Psoas muscle (tissue), 8 donors: Measurements from ENCODE around the gene CLINT1. TPM values are rescaled to one million over a fixed set of nuclear protein-coding genes. Genes with fewer than 3 reads are reported as not detected.

ENCODE experiments used
- ATAC-seq, 4 donors: fragments of 200-7000 bp; cut with Tn5 transposase; one replicate each; pipeline ENCODE4 v1.9.1; 2020; ENCODE audit warnings: moderate library complexity in 3 of 4, mild to moderate bottlenecking in 2 of 4
- DNase-seq, 2 donors: peaks; one replicate each; pipeline ENCODE4 v3.0.0-alpha.2; 2020
- H3K27ac ChIP-seq: fragments of 200-600 bp; one replicate; pipeline ENCODE4 v1.8.0; 2022
- H3K27me3 ChIP-seq, 3 donors: fragments of 200-600 bp in 1 of 3; one replicate each; pipeline versions ENCODE4 v1.6.1 to v1.8.0; 2013 to 2022; ENCODE audit warnings: low read length in 2 of 3, mild to moderate bottlenecking in 2 of 3, moderate library complexity in 1 of 3; ENCODE audit not compliant: insufficient read depth in 3 of 3
- H3K36me3 ChIP-seq, 2 donors: fragments of 200-600 bp in 1 of 2; one replicate each; pipeline versions ENCODE4 v1.6.1 to v1.8.0; 2013 to 2022; ENCODE audit warnings: low read depth in 1 of 2, mild to moderate bottlenecking in 1 of 2, moderate library complexity in 1 of 2; ENCODE audit not compliant: insufficient read depth in 1 of 2
- H3K4me1 ChIP-seq: fragments of 200-600 bp; one replicate; pipeline ENCODE4 v1.8.0; 2022
- H3K4me3 ChIP-seq: fragments of 200-600 bp; one replicate; pipeline ENCODE4 v1.8.0; 2022; ENCODE audit warnings: mild to moderate bottlenecking
- H3K9me3 ChIP-seq: fragments of 200-600 bp; one replicate; pipeline ENCODE4 v1.8.0; 2022
- CTCF ChIP-seq: fragments of 200-600 bp; IDR thresholded peaks from one replicate; pipeline ENCODE4 v1.8.0; 2022; ENCODE audit warnings: antibody characterized with exemption
- WGBS, 3 donors: extraction: QIAGEN DNeasy Blood & Tissue Kit; methylation state at CpG; one replicate each; pipeline versions ENCODE4 v1.1.6 to v1.1.7; 2013; 5-methylcytosine and 5-hydroxymethylcytosine counted together
- intact Hi-C, 2 donors: fragments of 100-400 bp; cut with DNase I; formaldehyde crosslinking; loops; one replicate each; pipeline versions ENCODE4 v1.11.0 to v1.14.2; 2022
- polyA plus RNA-seq, 3 donors: library from polyadenylated mRNA; stranded (reverse); fragments of 200-250 nt; gene quantifications; one replicate each; pipeline ENCODE4 v1.2.3, GENCODE V29; 2013
- total RNA-seq, 4 donors: library from RNA; stranded (reverse); fragmentation: NEBNext Ultra II Directional in 2 of 4; extraction: Animal tissue kit (Norgen Biotek cat#: 25700) in 2 of 4; gene quantifications; one replicate each; pipeline versions ENCODE4 v1.2.1 to v1.2.4, GENCODE V29; 2021 to 2023
- donor health status: healthy with polysubstance abuse.
- donor health status: DM: no; HTN: no; CAD: no; lungs with moderate emphysema.
- donor health status: Bipolar disorder and iron deficiency.
- donor health status: healthy.
- donor health status: DM: yes; HTN: yes; CAD: no.
- donor health status: DM: no; HTN: no; CAD: no.
- donor health status: DM: no; HTN: no; CAD: no.
- donor health status: DM: yes; HTN: yes; CAD: no.

The CLINT1 gene
- total and polyA plus RNA-seq, 7 donors: 37.9 to 89.7 (median 67.5) TPM

- no peaks in the 10 kb centered on the region for H3K9me3 ChIP-seq
- H3K4me3 ChIP-seq: no peak overlapping the region
- intact Hi-C loops: no loop called here
- H3K36me3 ChIP-seq: no peaks in the 10 kb centered on the region
- DNase-seq (no peak), ATAC-seq (no peak)
- H3K4me1 ChIP-seq: peaks cover 21% of the 10 kb centered on the region
- H3K27ac ChIP-seq: no peak overlapping the region
- WGBS, 3 donors: 98 to 100% (median 98%) methylated on average over 2 of the region's 2 CpGs
- no peaks in the 10 kb centered on the region for H3K27me3 ChIP-seq
- no peak for TF ChIP-seq CTCF
Observed at GRCh38 chr5:157836121-157836753, 22.7 kb downstream of the CLINT1 start.

GRCh38 chr5:157835041-157835440 is 23.9 kb downstream of the CLINT1 start:
- DNase-seq (no peak), ATAC-seq (no peak)
- no peaks in the 10 kb centered on the region for H3K36me3 ChIP-seq
- intact Hi-C loops: no loop called here
- no peaks in the 10 kb centered on the region for H3K27me3 ChIP-seq
- WGBS, 3 donors: 77 to 81% (median 80%) methylated on average over 5 of the region's 5 CpGs
- no peak overlapping the region for H3K27ac ChIP-seq
- TF ChIP-seq CTCF: no peak
- H3K9me3 ChIP-seq: no peaks in the 10 kb centered on the region
- H3K4me3 ChIP-seq: no peak overlapping the region
- peaks cover 21% of the 10 kb centered on the region for H3K4me1 ChIP-seq

GRCh38 chr5:157828944-157829639 is 29.9 kb downstream of the CLINT1 start:
- 93 to 94% (median 94%) methylated on average over 4 of the region's 4 CpGs for WGBS, 3 donors
- no peak overlapping the region for H3K27ac ChIP-seq
- intact Hi-C loops: no loop called here
- no peaks in the 10 kb centered on the region for H3K27me3 ChIP-seq
- no peaks in the 10 kb centered on the region for H3K9me3 ChIP-seq
- DNase-seq: no peak
- peak; percentile 15 for TF ChIP-seq CTCF
- no peaks in the 10 kb centered on the region for H3K36me3 ChIP-seq
- peaks cover 51% of the 10 kb centered on the region for H3K4me1 ChIP-seq
- ATAC-seq: peak in 1 of 4 donors; percentile 44
- H3K4me3 ChIP-seq: no peak overlapping the region

GRCh38 chr5:157828105-157828943 is 30.6 kb downstream of the CLINT1 start:
- no peak for TF ChIP-seq CTCF
- Histone ChIP-seq H3K27me3 (no peaks in the 10 kb centered on the region), H3K4me3 (no peak overlapping the region), H3K27ac (peak overlapping the region; percentile 13), H3K36me3 (no peaks in the 10 kb centered on the region), H3K4me1 (peaks cover 47% of the 10 kb centered on the region), H3K9me3 (no peaks in the 10 kb centered on the region)
- DNase-seq (no peak), ATAC-seq (peak in 1 of 4 donors; percentile 40)
- intact Hi-C loops: no loop called here
- 36 to 47% (median 43%) methylated on average over 8 of the region's 8 CpGs for WGBS, 3 donors
